Hindlimb muscle (tissue), 1 donor: ENCODE data around the gene DOCK10. TPM values are rescaled to one million over a fixed set of nuclear protein-coding genes. Genes with fewer than 3 reads are reported as not detected.

Experiments used
- DNase-seq: peaks from one replicate; pipeline ENCODE4 v3.0.0-alpha.2; 2013
- polyA plus RNA-seq: library from polyadenylated mRNA; unstranded; fragments of 120-200 nt; gene quantifications from one replicate; pipeline ENCODE4 v1.2.1, GENCODE V29; 2013; ENCODE audit not compliant: insufficient read length

Gene DOCK10
- polyA plus RNA-seq, 1 donor: 21.1 TPM

DNA sequence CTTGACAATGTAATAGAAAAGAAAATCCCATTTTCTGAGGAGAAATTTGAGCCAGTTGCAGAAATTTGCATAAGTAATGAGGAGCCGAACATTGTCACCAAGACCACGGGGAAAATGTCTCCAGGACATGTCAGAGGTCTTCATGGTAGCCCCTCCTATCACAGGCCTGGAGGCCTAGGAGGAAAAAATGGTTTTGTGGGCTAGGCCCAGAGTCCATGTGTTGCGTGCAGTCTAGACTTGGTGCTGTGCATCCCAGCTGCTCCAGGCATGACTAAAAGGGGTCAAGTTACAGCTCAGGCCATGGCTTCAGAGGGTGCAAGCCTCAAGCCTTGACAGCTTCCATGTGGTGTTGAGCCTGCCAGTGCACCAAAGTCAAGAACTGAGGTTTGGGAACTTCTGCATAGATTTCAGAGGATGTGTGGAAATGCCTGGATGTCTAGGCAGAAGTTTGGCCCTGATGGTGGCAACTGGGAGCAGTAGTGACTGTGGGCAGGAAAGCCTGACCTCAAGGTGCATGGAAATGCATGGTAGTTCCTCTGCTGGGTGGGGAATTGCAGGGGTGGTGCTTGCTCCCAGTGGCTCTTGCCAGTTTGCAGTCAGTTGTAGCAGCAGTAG is 284.2 kb downstream of the DOCK10 start:
- no peak for DNase-seq

GRCh38 chr2:224753743-224754540 is 288.3 kb downstream of the DOCK10 start:
- peak; percentile 11 for DNase-seq

DNA sequence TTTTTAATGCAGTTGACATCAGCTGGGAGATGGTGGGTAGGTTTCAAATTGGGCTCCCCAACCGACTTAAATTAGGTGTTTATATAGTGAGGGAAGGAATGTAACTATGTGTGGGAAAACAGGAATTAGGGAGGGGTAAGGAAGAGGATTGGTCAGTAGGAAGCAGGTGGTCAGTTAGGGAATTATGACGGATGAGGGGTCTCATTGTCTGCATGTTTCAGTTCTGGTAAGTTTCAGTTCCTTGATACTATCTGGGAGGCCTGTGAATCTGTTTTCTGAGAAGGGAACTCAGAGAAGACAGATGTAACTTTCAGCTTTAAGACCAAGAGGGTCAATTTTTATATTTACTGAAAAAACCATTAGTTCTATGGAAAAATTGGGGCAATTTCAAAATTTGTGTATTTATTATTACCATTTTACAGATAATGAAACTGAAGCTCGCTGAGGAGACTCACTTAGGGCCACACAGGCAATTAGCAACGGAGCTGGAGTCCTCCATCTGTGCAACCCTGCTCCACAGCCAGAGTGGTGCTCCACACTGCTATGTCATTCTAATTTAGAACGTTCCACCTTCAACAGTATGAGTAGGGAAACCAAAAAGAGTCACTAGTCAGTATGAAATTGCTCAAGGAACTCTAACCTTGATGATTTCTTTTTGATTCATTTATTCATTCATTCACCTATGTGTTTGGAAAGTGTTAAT is 290.1 kb downstream of the DOCK10 start:
- no peak for DNase-seq

DNA sequence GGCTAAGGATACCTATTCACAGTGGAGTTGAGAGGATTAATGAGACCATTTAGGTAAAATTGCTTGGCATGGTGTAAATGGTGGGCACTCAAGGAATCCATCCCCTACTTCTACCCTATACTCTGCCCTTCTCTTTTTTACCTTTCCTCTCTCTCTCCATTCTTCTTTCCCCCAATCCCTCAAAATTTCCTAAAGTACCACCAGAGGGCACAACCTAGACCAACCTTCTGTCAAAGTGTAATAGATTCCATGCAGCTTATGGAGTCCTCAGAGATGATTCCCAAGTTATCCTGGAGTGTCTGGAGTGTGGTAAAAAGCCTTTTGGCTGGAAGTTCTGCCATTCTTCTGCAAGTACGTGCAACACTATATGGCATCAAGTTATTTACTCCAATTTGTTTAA is 293.1 kb downstream of the DOCK10 start:
- DNase-seq: no peak

GRCh38 chr2:224747765-224748164 is 294.5 kb downstream of the DOCK10 start:
- DNase-seq: no peak

- DNase-seq: no peak
These were observed 306.0 kb downstream of the DOCK10 start for GRCh38 chr2:224736227-224736626.

- DNase-seq: no peak
These were observed 307.3 kb downstream of the DOCK10 start for GRCh38 chr2:224734949-224735348.

- no peak for DNase-seq
These were observed 310.6 kb downstream of the DOCK10 start for GRCh38 chr2:224731665-224732064.

DNA sequence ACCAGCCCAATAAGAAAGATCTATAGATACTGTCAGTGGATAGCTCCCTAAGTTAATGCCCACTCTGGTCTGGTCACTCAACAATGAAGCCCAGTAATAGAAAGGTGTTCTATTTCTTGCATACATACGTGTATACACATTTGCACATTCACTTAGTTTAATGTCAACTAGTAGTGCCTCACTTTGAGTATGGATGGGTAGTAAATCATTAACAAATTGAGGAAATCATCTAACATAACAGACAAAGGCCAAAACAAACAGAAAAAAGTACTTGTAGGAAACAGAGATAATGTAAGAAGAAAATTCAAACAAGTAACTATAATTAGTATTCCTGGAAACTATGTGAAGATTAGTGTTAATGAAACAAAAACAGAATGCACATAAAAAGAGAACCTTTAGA is 312.8 kb downstream of the DOCK10 start:
- no peak for DNase-seq

DNA sequence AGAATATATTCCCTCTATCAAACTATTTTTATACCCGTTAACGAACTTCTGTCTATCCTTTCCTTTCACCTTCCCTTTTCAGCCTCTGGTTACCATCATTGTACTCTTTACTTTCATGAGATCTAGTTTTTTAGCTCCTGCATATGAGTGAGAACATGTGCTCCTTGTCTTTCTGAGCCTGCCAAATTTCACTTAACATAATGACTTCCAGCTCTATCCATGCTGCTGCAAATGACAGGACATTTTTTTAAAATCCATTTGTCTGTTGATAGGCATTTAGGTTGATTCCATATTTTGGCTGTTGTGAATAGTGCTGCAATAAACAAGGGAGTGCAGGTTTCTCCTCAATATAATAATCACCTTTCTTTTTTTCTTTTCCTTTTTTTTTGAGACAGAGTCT is 317.9 kb downstream of the DOCK10 start:
- DNase-seq: no peak

GRCh38 chr2:224723586-224724217 is 318.6 kb downstream of the DOCK10 start:
- no peak for DNase-seq

DNA sequence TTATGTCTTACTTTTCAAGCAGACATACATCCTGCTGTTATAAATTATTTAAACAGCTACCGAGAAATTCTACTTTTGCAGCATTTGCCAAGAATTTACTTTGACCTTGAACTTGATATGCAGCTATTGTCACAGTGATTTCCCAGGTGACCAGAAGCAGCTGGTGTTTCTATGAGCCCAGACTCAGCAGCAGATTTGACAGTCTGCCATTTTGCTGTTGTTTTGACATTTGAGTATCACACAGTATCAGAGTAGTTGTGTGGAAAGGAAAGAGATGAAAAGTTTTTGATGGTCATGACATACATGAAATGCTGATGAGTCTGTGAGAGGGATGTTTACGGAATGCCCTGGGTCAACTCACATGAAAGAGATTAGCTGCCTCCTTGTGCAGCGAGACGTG is 319.5 kb downstream of the DOCK10 start:
- DNase-seq: no peak

DNA sequence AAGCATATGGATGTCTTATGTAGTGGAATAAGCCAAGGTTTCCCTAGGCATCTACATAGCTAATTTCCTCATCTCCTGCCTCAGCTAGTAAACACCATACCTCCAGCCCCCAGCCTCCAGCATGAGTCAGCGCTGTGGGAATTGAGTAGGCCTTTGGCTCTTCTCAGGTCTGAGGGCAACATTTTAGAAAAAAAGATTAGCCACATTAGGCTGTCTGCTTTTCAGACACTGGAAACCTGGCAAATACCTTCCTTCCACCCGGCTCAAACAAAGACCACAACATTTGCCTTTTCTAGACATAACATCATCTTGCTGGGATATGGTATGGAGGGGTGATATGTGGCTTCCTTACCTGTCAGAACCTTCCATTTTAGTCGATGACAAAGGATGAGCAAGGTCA is 320.0 kb downstream of the DOCK10 start:
- DNase-seq: no peak

GRCh38 chr2:224716921-224717320 is 325.3 kb downstream of the DOCK10 start:
- no peak for DNase-seq

GRCh38 chr2:224716201-224716600 is 326.1 kb downstream of the DOCK10 start, which contains the start of gene CCDC195:
Gene CCDC195, minus strand, starts transcription at chr2:224716365. Its CDS starts 0 bp downstream, at chr2:224716365.
- DNase-seq: no peak
